ENCODE results near the gene IP6K1.

- TF ChIP-seq POLR2A (IDR thresholded peaks at IDR 0.05) (no peak), CTCF (IDR thresholded peaks at IDR 0.05 in 8 of 11, conservative IDR thresholded peaks at IDR 0.05 in 3 of 11) (no peak), POLR2AphosphoS5 (IDR thresholded peaks at IDR 0.05) (peak; percentile 33 to 69 (median 57))
Measured at GRCh38 chr3:49720855-49721595, 65.3 kb downstream of the IP6K1 start.
